ENCODE results near the gene ZNF469. TPM values are rescaled to one million over a fixed set of nuclear protein-coding genes. Genes with fewer than 3 reads are reported as not detected.

Gene ZNF469
- total and polyA plus RNA-seq, 9 of the 15 experiments (the other 6 are each of a cell fraction or from before 2014, with no cell fraction given): 0.01 to 0.04 TPM; not detected in 7

DNA sequence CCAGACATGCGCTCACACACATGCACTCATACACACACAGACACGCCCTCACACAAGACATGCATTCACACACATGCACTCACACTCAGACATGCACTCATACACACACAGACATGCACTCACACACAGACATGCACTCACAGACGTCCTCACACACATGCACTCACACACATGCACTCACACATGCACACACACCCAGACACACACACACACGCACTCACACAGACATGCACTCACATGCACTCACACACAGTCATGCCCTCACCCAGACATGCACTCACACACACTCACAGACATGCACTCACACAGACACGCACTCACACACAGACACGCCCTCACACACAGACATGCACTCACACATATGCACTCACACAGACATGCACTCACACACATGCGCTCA is 2.1 kb upstream of the ZNF469 start (continued):
- TF ChIP-seq, protein P1, sequence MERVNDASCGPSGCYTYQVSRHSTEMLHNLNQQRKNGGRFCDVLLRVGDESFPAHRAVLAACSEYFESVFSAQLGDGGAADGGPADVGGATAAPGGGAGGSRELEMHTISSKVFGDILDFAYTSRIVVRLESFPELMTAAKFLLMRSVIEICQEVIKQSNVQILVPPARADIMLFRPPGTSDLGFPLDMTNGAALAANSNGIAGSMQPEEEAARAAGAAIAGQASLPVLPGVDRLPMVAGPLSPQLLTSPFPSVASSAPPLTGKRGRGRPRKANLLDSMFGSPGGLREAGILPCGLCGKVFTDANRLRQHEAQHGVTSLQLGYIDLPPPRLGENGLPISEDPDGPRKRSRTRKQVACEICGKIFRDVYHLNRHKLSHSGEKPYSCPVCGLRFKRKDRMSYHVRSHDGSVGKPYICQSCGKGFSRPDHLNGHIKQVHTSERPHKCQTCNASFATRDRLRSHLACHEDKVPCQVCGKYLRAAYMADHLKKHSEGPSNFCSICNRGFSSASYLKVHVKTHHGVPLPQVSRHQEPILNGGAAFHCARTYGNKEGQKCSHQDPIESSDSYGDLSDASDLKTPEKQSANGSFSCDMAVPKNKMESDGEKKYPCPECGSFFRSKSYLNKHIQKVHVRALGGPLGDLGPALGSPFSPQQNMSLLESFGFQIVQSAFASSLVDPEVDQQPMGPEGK (CRISPR knock-in tag; IDR thresholded peaks at IDR 0.05; ENCODE audit: borderline replicate concordance): no peak
- TF ChIP-seq NFRKB (IDR thresholded peaks at IDR 0.05; ENCODE audit: low read depth) (0 out of 2 replicates have a peak, but pooled peaks have one; percentile 7), TFAM (CRISPR knock-in tag; conservative IDR thresholded peaks at IDR 0.05) (no peak), CEBPG (CRISPR knock-in tag; IDR thresholded peaks at IDR 0.05) (0 out of 2 replicates have a peak, but pooled peaks have one; percentile 6), CEBPG (tag; conservative IDR thresholded peaks at IDR 0.05 in 1 of 2, IDR thresholded peaks at IDR 0.05 in 1 of 2) (no peak), DDX20 (tag; IDR thresholded peaks at IDR 0.05; ENCODE audit: low read depth) (no peak)
- TF ChIP-seq, protein P2, sequence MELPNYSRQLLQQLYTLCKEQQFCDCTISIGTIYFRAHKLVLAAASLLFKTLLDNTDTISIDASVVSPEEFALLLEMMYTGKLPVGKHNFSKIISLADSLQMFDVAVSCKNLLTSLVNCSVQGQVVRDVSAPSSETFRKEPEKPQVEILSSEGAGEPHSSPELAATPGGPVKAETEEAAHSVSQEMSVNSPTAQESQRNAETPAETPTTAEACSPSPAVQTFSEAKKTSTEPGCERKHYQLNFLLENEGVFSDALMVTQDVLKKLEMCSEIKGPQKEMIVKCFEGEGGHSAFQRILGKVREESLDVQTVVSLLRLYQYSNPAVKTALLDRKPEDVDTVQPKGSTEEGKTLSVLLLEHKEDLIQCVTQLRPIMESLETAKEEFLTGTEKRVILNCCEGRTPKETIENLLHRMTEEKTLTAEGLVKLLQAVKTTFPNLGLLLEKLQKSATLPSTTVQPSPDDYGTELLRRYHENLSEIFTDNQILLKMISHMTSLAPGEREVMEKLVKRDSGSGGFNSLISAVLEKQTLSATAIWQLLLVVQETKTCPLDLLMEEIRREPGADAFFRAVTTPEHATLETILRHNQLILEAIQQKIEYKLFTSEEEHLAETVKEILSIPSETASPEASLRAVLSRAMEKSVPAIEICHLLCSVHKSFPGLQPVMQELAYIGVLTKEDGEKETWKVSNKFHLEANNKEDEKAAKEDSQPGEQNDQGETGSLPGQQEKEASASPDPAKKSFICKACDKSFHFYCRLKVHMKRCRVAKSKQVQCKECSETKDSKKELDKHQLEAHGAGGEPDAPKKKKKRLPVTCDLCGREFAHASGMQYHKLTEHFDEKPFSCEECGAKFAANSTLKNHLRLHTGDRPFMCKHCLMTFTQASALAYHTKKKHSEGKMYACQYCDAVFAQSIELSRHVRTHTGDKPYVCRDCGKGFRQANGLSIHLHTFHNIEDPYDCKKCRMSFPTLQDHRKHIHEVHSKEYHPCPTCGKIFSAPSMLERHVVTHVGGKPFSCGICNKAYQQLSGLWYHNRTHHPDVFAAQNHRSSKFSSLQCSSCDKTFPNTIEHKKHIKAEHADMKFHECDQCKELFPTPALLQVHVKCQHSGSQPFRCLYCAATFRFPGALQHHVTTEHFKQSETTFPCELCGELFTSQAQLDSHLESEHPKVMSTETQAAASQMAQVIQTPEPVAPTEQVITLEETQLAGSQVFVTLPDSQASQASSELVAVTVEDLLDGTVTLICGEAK (IDR thresholded peaks at IDR 0.05): no peak
- TF ChIP-seq, protein P2 (CRISPR knock-in tag; IDR thresholded peaks at IDR 0.05): no peak
- TF ChIP-seq, protein P3, sequence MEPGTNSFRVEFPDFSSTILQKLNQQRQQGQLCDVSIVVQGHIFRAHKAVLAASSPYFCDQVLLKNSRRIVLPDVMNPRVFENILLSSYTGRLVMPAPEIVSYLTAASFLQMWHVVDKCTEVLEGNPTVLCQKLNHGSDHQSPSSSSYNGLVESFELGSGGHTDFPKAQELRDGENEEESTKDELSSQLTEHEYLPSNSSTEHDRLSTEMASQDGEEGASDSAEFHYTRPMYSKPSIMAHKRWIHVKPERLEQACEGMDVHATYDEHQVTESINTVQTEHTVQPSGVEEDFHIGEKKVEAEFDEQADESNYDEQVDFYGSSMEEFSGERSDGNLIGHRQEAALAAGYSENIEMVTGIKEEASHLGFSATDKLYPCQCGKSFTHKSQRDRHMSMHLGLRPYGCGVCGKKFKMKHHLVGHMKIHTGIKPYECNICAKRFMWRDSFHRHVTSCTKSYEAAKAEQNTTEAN (CRISPR knock-in tag; IDR thresholded peaks at IDR 0.05): peak; percentile 93; the same call in 1 of the 2 replicates

All from K562 (cell line).